ENCODE results near the gene HECW1. TPM values are rescaled to one million over a fixed set of nuclear protein-coding genes. Genes with fewer than 3 reads are reported as not detected.

HECW1 gene
- total RNA-seq, 3 donors from 2014 or later = 0.48 to 1.9 (median 0.66) TPM

DNA sequence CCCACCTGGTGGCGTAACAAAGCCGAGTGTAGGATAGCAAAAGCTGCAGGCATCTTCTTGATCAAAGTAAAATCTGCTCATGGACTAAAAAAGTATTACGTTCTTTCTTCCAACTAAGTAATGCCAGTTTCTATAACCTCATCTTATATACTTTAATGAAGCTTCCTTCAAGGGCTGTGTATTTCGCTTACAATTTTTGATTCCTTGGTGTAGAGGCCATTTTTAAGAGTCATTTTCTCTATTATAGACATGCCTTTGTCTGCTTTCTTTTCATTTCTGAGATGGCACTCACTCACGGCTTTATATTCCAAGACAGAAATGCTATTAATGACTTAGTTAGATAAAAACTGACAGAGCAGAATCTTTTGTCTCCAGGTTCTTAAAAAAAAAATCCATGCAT, 194.0 kb downstream of the HECW1 start:
- no peaks in the 10 kb centered on the region for H3K36me3 ChIP-seq
- no peak for DNase-seq (ENCODE audit: low spot score in 2 of 2)
- H3K4me1 ChIP-seq = no peaks in the 10 kb centered on the region
- TF ChIP-seq POLR2AphosphoS5 (IDR thresholded peaks at IDR 0.05) (no peak), POLR2A (IDR thresholded peaks at IDR 0.05) (no peak)
- TF ChIP-seq, protein P1, sequence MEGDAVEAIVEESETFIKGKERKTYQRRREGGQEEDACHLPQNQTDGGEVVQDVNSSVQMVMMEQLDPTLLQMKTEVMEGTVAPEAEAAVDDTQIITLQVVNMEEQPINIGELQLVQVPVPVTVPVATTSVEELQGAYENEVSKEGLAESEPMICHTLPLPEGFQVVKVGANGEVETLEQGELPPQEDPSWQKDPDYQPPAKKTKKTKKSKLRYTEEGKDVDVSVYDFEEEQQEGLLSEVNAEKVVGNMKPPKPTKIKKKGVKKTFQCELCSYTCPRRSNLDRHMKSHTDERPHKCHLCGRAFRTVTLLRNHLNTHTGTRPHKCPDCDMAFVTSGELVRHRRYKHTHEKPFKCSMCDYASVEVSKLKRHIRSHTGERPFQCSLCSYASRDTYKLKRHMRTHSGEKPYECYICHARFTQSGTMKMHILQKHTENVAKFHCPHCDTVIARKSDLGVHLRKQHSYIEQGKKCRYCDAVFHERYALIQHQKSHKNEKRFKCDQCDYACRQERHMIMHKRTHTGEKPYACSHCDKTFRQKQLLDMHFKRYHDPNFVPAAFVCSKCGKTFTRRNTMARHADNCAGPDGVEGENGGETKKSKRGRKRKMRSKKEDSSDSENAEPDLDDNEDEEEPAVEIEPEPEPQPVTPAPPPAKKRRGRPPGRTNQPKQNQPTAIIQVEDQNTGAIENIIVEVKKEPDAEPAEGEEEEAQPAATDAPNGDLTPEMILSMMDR (IDR thresholded peaks at IDR 0.05) = no peak
- no peaks in the 10 kb centered on the region for H3K27me3 ChIP-seq
- no peaks in the 10 kb centered on the region for H3K9me3 ChIP-seq
- no peak overlapping the region for H3K27ac ChIP-seq
- no peak overlapping the region for H3K4me3 ChIP-seq
- intact Hi-C loops (cut with DNase I; ENCODE audit: low total_unique reads) = no loop called here

DNA sequence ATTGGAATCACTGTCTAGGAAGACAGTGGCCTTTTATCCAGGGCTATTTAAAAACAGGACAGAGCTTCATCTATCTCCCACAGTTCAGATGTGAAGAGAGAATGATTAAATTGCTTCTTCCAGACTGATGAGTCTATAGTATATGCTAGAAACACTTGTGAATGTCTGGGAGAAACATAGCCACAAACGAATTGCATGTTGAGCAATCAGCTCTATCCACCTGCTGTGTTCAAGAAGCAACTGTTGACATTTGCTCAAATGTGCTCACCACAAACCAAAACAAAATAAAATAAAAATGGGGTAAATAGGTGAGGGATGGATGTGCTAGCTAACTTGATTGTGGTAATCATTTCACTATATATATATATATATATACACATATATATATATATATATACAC, 195.1 kb downstream of the HECW1 start:
- Histone ChIP-seq H3K4me1 (no peaks in the 10 kb centered on the region), H3K36me3 (no peaks in the 10 kb centered on the region), H3K9me3 (no peaks in the 10 kb centered on the region), H3K4me3 (no peak overlapping the region), H3K27me3 (no peaks in the 10 kb centered on the region), H3K27ac (no peak overlapping the region)
- TF ChIP-seq, protein P1 (IDR thresholded peaks at IDR 0.05) = no peak
- TF ChIP-seq POLR2AphosphoS5 (IDR thresholded peaks at IDR 0.05) (no peak), POLR2A (IDR thresholded peaks at IDR 0.05) (no peak)
- no peak for DNase-seq (ENCODE audit: low spot score in 2 of 2)
- intact Hi-C loops (cut with DNase I; ENCODE audit: low total_unique reads) = no loop called here

DNA sequence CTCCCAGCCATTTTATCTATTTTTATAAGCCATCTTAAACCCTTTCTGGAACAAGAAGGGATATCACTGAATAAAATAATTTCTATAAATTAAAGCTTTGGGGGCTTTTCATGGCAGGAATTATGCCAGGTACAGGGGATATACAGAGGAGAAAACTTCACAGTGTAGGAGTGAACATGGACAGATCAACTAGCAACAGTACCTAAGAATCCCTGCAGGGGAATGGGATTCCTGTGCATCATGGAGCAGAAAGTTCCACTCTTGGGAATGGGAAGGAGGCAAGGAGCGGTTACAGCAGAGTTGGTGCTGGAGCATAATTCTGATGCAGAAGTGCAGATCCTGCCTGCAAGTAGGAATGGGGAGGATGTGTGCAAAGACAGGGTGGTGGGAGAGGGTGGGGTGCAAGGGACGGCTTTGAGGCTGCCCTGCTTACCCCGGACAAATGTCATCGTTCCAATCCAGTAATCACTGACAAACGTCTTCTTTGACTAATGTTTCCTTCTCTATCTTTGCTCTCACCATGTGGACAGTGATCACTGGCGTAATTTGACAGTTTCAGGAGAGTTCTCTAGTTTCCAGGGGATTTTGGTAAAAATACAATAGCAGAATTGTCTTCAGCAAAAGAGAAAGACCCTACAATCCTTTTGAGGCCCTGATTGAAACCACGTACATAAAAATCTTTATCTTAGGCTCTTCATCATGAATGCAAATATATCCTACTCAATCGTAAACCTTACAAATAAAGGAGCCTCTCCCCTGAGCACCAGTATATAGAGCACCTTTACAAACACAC, 196.7 kb downstream of the HECW1 start:
- Histone ChIP-seq H3K36me3 (no peaks in the 10 kb centered on the region), H3K9me3 (no peaks in the 10 kb centered on the region), H3K27ac (no peak overlapping the region), H3K4me1 (no peaks in the 10 kb centered on the region), H3K4me3 (no peak overlapping the region), H3K27me3 (no peaks in the 10 kb centered on the region)
- no peak for DNase-seq (ENCODE audit: low spot score in 2 of 2)
- intact Hi-C loops (cut with DNase I; ENCODE audit: low total_unique reads) = no loop called here
- TF ChIP-seq, protein P1 (IDR thresholded peaks at IDR 0.05) = no peak

DNA sequence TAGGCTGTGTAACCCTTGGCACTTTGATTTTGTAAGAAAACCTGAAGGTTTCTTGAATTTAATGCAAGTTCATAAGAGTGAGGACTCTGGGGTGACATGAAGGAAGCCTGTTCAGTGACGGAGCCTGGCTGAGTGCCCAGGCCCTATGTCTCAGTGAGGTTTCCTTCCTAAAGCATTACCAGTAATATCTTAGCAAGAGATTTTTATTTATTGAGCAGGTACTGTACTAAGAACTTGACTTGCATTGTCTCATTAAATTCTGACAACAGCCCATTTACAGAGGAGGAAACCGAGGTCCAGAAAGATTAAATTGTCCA, 197.2 kb downstream of the HECW1 start:
- intact Hi-C loops (cut with DNase I; ENCODE audit: low total_unique reads) = loop anchor here (10.0 kb wide), 1 partner anchor 955 kb away; no protein-coding TSS in a partner anchor
- no peaks in the 10 kb centered on the region for H3K27me3 ChIP-seq
- DNase-seq (ENCODE audit: low spot score in 2 of 2) = no peak
- H3K36me3 ChIP-seq = no peaks in the 10 kb centered on the region
- no peaks in the 10 kb centered on the region for H3K4me1 ChIP-seq
- TF ChIP-seq, protein P1 (IDR thresholded peaks at IDR 0.05) = no peak
- no peak for TF ChIP-seq POLR2A (IDR thresholded peaks at IDR 0.05)
- TF ChIP-seq POLR2AphosphoS5 (IDR thresholded peaks at IDR 0.05) = no peak
- H3K4me3 ChIP-seq = no peak overlapping the region
- no peak overlapping the region for H3K27ac ChIP-seq
- H3K9me3 ChIP-seq = no peaks in the 10 kb centered on the region

DNA sequence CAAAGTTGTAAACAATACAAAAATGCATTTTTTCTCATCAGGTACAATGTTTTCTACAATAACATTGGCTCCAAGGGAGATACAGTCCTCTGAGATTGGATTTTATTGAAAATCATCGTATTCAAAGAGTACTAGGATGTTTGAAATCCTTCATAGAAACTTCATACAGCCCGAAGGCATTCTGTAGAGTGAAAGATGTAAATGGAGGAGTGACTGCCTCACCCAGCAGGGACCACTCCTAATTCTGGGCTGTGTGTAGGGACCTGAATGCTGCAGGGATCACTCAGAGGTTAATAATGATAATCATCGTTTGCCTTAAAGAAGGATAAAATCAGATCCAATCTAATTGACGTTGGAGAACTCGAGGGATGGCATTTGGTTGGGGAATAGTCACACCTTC, 198.6 kb downstream of the HECW1 start:
- Histone ChIP-seq H3K27me3 (no peaks in the 10 kb centered on the region), H3K36me3 (no peaks in the 10 kb centered on the region), H3K4me3 (no peak overlapping the region), H3K27ac (no peak overlapping the region), H3K4me1 (no peaks in the 10 kb centered on the region), H3K9me3 (no peaks in the 10 kb centered on the region)
- intact Hi-C loops (cut with DNase I; ENCODE audit: low total_unique reads) = loop anchor here (10.0 kb wide), 1 partner anchor 954 kb away; no protein-coding TSS in a partner anchor
- TF ChIP-seq, protein P1 (IDR thresholded peaks at IDR 0.05) = no peak
- TF ChIP-seq POLR2AphosphoS5 (IDR thresholded peaks at IDR 0.05) (no peak), POLR2A (IDR thresholded peaks at IDR 0.05) (no peak)
- DNase-seq (ENCODE audit: low spot score in 2 of 2) = no peak

Measured in breast epithelium (tissue), 4 donors.